OCI-LY1 (cell line): ENCODE measurements around the gene SULT1E1.

Experiments used
- EZH2 ChIP-seq: fragments of 200-600 bp; sonication (generic), shearing (Covaris generic); IDR thresholded peaks from 2 replicates; pipeline ENCODE4 v1.8.0; 2017; ENCODE audit warnings: borderline replicate concordance, mixed run types, mild to moderate bottlenecking, antibody characterized with exemption, low read length, moderate library complexity, mixed read lengths
- TF ChIP-seq, protein P1 (sequence below): fragments of 200-600 bp; sonication (generic), shearing (Covaris generic); IDR thresholded peaks from 2 replicates; pipeline ENCODE4 v1.5.1; 2017; ENCODE audit warnings: mild to moderate bottlenecking, antibody characterized with exemption, low read length, moderate library complexity, mixed read lengths

DNA sequence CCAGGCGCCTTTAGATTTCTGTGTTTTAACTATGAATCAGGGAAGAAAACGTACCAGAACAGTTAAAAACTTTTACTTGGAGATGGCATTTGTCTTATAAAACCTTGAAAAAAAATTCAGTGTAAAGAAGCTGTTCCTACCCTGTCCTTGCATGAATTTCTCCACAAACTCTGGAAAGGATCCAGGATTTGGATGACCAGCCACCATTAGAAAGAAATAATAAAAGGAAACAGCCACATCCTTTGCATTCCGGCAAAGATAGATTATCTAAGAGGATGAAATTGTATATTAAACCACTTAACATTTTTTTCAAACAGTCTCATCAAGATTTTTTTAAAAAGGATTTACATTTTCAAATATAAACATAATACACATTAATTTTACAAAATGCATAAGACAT, 10.6 kb downstream of the SULT1E1 start:
- TF ChIP-seq, protein P1, sequence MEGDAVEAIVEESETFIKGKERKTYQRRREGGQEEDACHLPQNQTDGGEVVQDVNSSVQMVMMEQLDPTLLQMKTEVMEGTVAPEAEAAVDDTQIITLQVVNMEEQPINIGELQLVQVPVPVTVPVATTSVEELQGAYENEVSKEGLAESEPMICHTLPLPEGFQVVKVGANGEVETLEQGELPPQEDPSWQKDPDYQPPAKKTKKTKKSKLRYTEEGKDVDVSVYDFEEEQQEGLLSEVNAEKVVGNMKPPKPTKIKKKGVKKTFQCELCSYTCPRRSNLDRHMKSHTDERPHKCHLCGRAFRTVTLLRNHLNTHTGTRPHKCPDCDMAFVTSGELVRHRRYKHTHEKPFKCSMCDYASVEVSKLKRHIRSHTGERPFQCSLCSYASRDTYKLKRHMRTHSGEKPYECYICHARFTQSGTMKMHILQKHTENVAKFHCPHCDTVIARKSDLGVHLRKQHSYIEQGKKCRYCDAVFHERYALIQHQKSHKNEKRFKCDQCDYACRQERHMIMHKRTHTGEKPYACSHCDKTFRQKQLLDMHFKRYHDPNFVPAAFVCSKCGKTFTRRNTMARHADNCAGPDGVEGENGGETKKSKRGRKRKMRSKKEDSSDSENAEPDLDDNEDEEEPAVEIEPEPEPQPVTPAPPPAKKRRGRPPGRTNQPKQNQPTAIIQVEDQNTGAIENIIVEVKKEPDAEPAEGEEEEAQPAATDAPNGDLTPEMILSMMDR = no peak
- TF ChIP-seq EZH2 = no peak
